HL-60 (cell line): ENCODE results near the gene OSR1.
"Not testable (repeated sequence)": the region's sequence is repeated elsewhere in the genome, so short reads cannot be mapped to it uniquely, and the experiment has no call there.

Source experiments
- CTCF ChIP-seq: IDR thresholded peaks from one replicate; pipeline ENCODE4 v1.5.1; 2011; ENCODE audit warnings: low read length, control low read depth, inconsistent platforms; ENCODE audit not compliant: insufficient read depth
- GABPA ChIP-seq: IDR thresholded peaks from 2 replicates; pipeline ENCODE4 v1.6.1; 2012; ENCODE audit warnings: low read depth
- POLR2AphosphoS5 ChIP-seq: IDR thresholded peaks from 2 replicates; pipeline ENCODE4 v1.6.1; 2012; ENCODE audit warnings: low read depth
- TF ChIP-seq, protein P1 (sequence below): IDR thresholded peaks from 2 replicates; pipeline ENCODE4 v1.6.1; 2012; ENCODE audit warnings: low read depth; ENCODE audit not compliant: insufficient replicate concordance

DNA sequence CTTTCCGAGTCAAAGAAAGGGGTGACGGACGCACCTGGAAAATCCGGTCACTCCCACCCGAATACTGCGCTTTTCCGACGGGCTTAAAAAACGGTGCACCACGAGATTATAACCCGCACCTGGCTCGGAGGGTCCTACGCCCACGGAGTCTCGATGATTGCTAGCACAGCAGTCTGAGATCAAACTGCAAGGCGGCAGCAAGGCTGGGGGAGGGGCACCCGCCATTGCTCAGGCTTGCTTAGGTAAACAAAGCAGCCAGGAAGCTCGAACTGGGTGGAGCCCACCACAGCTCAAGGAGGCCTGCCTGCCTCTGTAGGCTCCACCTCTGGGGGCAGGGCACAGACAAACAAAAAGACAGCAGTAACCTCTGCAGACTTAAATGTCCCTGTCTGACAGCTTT, 52.4 kb downstream of the OSR1 start:
- TF ChIP-seq, protein P1, sequence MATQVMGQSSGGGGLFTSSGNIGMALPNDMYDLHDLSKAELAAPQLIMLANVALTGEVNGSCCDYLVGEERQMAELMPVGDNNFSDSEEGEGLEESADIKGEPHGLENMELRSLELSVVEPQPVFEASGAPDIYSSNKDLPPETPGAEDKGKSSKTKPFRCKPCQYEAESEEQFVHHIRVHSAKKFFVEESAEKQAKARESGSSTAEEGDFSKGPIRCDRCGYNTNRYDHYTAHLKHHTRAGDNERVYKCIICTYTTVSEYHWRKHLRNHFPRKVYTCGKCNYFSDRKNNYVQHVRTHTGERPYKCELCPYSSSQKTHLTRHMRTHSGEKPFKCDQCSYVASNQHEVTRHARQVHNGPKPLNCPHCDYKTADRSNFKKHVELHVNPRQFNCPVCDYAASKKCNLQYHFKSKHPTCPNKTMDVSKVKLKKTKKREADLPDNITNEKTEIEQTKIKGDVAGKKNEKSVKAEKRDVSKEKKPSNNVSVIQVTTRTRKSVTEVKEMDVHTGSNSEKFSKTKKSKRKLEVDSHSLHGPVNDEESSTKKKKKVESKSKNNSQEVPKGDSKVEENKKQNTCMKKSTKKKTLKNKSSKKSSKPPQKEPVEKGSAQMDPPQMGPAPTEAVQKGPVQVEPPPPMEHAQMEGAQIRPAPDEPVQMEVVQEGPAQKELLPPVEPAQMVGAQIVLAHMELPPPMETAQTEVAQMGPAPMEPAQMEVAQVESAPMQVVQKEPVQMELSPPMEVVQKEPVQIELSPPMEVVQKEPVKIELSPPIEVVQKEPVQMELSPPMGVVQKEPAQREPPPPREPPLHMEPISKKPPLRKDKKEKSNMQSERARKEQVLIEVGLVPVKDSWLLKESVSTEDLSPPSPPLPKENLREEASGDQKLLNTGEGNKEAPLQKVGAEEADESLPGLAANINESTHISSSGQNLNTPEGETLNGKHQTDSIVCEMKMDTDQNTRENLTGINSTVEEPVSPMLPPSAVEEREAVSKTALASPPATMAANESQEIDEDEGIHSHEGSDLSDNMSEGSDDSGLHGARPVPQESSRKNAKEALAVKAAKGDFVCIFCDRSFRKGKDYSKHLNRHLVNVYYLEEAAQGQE, result not testable (repeated sequence)
- TF ChIP-seq CTCF, GABPA, POLR2AphosphoS5: not testable (repeated sequence)
